Medulla oblongata (tissue), 1 donor: ENCODE results near the gene INSYN2B.
"Not testable (repeated sequence)": the region's sequence is repeated elsewhere in the genome, so short reads cannot be mapped to it uniquely, and the experiment has no call there.

ENCODE experiments used
- DNase-seq: peaks from one replicate; pipeline ENCODE4 v3.0.0-alpha.2; 2015; ENCODE audit errors: extremely low spot score

Gene INSYN2B

DNA sequence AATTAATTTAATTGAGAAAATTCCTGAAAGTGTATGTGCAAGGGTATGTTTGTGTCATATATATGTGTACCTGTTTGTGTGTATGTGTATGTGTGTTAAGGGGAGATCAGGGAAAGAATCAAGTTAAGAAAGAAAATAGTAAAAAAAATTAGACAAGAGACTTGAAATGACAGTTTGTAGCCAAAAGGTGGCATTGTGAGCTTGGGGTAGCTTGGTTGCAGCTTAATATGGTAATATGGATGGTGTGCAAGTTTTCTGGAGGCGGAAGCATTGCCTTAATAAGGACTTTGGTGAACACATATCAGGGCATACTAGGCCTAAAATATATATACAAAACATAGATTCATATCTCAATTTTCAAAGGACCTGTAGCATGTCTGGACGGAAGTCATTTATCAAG is 129.9 kb downstream of the INSYN2B start:
- no peak for DNase-seq

DNA sequence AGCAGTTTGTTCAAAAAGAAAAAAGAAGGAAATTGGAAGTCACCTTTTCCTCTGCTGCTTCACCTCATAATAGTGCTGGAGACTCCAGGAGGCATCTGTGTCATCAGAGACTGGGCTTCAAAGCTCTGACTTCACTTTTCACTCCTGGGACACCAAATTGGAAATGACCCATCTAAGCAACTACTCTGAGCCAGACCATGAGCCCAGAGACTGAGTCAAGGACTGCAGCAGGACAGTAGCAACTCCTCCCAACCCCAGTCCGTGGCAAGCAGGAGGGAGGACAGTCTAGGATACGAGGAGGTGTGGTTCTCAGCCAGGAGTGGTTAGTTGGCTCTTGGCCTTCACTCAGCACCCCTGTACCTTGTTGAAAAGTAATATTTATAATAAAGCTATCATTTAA is 131.5 kb downstream of the INSYN2B start:
- no peak for DNase-seq

DNA sequence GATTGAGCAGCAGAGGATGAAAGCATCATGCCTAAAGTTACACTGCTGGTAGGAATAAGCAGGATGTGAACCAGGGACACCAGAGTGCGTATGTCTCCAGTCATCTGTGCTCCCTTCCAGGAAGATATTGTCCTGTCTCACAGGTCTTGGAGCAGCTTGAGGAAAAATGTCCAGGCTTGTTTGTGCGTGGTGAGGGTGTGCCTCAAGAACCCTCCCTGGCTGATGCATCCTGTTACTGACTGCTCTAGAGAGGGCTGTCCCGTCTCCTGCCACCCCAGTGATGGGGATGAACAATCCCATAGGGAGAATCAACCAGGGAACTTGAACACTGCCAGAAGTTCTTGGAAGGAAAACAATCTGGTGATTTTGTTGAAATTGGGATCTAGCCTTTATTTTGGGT is 132.0 kb downstream of the INSYN2B start:
- no peak for DNase-seq

DNA sequence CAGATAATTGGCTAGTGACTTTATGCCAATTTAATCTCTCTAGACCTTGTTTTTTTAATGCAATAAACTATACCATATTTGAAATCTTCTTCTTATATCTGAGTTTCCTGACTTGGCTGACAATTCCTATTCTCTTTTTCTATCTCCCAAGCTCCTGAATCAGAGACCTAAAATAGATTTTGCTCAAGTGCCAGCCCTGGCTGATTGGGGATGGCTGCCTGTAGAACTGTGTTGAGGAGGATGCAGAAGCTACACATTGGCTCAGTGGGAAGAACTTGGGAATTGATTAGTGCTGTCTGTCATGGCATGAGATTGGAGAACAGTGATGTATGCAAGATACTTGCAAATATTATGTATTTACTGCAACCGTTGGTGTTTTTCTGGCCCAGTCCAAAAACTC is 132.8 kb downstream of the INSYN2B start:
- DNase-seq: no peak

DNA sequence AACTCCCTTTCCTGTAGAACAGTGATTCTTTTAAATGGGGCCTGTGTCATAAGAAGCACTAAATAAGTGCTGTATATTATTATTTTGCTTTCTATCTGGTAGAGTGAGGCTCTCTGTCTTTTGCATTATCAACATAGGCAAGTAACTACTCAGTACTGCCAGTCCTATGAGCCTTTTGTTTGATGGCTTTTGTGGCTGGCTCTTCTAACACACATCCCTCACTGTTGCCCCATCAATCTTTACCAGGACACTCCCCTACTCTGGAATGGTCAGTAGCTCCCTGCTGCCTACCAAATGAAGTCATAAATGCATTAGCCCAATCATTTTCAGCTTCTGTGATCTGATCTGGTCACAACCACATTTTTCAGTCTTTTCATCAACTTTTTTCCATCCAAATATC is 137.6 kb downstream of the INSYN2B start:
- DNase-seq: no peak

DNA sequence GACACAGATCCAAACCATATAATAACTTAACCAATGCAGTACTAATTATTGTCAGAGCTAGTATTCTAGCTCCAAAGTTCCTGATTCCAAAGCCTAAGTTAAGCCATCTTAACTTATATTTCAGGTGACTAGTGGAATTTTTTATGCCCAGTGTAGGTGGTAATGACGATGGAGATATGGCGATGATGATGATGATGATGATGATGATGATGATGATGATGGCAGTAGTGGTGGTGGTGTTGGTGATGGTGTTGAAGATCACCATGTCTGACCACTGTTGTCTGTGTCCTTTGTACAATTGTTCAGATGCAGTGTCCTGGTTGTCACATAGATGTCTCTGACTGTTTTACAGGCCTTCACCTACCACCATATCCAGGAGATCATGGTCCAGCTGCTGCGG is 139.9 kb downstream of the INSYN2B start:
- no peak for DNase-seq

DNA sequence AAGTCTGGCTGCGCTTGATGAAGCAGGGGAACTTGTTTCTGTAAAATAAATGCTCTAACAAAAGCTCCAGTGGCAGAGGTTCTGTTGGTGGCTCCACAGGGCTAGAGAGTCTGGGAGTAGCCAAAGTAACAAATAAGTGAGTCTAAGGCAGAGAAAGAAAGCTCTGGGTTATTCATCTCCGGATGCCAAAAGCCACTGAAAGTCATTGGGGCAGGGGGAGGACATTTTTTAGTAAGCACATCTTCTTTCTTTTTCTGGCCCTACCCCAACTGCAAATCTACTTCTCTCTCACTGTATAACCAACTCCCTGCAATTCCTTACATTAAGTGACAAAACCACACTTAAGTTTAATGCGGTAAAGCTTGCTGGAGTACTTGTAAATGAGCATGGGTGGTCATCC is 141.6 kb downstream of the INSYN2B start:
- no peak for DNase-seq

DNA sequence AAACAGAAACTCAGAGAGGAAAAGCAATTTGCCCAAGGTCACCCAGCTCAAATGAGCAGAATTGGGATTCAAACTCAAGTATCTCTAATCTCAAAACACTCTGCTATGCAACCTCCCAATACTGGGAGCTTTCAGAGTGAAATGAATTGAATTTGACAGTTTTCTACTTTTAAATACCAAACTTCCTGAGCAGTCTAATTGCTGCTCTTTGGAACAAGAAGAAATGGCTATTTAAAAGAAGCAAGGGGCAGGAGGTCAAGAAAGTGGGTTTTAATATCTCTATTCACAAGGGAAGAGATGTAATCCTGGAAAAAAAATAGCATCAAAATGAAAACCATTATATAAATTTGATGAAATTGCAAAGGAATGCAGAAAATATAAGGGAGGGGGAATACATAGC is 142.6 kb downstream of the INSYN2B start:
- DNase-seq: no peak

DNA sequence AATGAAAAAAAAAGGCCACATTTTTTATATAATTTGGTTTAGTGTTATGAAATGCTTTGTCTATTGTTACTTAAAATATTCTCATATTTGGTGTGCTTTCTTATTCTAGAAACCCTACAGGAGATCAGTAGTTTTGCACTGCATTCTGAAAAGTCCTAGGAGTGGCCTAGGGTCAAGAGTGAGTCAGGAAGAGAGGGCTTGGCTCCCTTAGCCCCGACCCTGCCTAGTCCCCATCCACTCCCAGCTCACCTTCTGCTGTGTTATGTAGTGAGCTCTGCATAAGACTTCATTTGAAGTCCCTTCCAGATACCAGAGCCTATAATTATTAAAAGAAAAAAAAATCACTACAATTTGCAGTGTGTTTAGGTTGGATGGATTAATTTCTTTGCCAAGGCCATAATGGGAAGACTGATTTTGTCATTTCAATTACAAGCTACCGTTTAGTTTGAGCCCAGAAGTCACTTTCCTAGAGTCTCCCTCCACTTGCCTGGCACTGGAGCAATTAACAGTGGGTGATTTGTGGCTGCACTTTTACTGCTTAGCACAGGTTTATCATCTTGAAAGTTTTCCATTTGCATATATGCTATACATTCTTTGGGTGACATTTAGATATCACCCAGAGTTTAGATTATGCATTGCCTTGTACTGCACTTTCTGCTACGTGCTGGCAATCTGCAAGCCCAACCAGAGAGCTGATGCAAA is 143.3 kb downstream of the INSYN2B start:
- DNase-seq: no peak

DNA sequence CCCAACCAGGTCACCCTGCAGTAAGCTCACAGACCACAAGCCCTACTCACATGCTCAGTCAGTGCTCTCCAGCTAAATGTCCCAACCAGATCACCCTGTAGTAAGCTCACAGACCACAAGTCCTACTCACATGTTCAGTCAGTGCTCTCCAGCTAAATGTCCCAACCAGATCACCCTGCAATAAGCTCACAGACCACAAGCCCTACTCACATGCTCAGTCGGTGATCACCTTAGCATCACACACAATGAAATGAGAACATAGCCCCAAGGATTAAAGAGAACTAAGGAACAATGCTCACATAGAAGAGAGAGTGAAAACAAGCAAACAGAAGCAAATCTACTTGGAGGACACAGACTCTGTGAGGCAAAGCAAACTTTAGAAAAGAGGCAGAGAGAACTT is 145.8 kb downstream of the INSYN2B start:
- not testable (repeated sequence) for DNase-seq

DNA sequence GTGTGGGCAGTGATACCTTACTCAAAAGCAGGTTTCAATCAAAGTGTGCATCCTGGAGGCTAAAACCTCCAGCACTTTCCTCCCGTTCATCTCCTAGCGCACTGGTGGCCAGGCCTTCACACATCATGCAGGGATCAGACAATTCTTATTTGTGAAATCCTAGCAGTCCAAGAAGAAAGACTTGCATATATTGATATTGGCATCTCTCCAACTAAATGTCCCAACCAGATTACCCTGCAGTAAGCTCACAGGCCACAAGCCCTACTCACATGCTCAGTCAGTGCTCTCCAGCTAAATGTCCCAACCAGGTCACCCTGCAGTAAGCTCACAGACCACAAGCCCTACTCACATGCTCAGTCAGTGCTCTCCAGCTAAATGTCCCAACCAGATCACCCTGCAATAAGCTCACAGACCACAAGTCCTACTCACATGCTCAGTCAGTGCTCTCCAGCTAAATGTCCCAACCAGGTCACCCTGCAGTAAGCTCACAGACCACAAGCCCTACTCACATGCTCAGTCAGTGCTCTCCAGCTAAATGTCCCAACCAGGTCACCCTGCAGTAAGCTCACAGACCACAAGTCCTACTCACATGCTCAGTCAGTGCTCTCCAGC is 146.5 kb downstream of the INSYN2B start:
- DNase-seq: not testable (repeated sequence)

DNA sequence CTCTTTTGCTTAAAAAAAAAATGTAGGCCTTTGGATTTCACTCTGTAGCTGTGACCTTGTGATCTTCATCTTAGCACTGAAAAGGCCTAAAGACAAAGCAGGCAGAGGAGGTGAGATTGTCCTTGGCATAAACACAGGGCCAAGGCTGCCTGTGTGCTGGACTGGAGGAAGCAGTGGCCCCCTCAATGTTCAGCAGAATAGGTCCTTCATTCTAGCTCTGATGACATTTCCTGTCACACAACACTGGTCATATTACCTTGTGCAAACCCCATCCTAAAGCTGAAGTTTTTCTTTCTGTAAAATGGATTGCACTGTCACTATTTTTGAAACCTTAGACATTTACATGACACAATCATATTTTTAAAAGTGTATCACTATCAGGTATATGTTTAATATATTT is 147.4 kb downstream of the INSYN2B start:
- no peak for DNase-seq

DNA sequence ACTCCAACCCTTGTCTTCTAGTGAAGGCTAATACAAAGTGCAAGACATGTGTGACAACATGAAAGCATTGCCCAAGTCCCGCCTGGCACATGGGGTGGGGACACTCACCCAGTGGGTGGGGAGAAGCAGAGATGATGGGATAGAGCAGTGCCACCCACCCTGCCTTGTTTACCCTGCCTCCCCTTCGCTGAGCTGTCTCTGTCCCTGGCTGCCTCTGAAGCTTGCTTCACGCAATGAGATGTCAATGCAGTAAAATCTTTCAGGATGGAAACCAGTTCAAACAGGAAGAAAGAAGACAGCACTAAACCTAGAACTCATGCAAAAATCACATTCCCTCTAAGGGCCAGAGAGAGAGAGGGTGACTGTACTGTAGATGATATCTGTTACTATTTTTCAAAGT is 148.0 kb downstream of the INSYN2B start:
- DNase-seq: no peak

DNA sequence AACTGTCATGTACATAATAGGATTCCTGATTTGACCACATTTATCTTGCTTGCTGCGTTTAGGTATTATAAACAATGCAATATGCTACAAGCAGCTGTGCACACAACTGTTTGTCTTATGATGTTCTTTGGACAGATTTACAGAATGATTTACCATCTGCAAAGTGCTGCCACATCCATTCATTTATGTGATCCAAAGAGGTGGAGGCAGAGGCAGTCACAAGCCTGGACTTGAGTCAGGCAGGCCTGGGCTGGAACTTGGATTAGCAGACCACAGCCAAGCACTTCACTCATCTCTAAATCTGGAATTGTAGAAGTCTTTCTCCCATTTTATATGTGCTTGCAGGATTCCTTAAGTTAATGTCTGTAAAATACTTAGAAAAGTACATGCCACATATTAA is 149.0 kb downstream of the INSYN2B start:
- no peak for DNase-seq

DNA sequence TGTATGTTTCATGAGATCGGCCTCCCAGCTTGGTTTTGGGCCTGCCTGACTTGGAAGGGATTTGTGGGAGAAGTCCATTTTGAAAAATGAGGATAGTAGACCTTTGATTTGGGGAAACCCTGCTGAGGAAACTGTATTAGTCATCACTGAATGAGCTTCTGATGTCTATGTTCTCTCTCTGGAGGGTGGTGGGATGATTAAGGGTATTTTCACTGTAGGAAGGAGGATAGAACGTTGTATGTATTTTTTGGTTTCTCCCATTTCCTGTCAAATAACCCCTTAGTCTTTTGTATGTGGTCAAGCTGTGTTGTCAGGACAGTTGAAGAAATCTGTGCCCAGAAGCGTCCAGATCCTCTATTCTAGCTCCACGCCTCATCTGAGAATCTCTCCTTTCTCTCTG is 151.9 kb downstream of the INSYN2B start:
- DNase-seq: no peak

DNA sequence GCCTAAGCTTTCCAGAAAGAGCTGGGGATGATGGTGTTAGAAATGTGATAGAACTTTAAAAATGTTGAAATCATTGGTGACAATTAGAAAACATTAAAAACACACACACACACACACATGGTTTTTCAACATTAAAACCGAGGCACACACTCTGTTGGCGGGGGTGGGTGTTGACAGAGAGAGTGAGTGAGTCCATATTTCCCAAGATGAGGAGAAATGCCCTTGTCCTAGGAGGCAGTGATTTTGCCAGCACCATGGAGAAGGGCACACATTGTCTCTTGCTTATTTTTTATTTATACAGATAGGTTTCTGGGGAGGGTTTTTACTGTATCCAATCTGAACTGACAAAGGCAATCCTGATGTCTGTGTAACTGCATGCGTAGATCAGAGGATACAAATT is 152.5 kb downstream of the INSYN2B start:
- no peak for DNase-seq

DNA sequence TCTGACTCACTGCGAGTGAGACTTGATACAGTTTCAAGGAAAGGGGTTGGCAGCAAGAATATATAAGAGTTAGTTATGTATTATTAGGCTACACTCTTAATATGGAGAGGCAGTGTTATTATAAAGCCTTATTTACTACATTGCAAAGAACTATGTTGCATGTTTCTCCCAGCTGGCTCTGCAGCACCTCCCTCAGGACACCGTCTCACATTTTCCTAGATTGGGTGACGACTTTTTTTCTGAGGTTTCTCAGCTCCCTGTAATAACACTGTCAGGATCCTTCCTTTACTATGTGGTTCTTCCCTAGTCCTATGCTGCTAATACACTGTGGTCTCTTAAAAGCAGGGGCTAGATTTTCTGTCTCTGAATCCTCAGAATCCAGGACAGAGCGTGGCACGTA is 153.7 kb downstream of the INSYN2B start:
- DNase-seq: no peak

DNA sequence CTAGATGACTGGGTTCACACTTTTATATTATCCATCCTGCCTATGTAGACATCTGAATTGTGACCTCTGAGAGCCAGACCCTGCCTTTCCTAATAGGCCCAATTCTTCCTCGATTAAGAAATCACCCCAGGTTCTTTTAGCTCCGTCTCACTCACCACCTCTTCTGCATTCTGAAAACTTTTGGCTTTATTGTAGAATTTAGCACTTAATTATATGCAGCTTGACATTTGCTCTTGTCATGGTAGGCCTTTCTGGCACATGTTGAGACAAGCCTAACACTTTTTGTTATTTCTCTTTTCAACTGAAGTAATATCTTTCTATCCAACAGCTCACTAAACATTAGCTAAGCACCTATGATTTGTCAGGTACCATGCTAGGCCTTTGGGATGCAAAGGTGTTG is 163.3 kb downstream of the INSYN2B start:
- no peak for DNase-seq

DNA sequence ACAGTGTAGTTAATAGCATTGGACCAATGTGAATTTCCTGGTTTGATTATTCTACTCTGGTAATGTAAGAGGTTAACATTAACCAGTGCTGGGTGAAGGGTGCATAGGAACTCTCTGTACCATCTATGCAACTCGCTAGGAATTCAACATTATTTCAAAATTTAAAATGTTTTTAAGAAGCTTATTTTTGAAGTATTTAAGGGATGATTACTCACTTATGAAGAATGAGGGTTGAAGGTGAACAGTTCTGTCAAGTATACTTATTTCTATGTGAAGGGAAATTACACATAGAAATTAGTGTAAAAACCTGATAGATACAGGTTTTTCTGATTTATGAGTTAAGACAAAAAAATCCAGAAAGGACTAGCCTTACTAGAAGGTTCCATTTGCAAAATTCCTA is 165.8 kb downstream of the INSYN2B start:
- no peak for DNase-seq
